Liver (tissue), 9 donors: ENCODE results near the gene KIT. TPM values are rescaled to one million over a fixed set of nuclear protein-coding genes. Genes with fewer than 3 reads are reported as not detected.

ENCODE experiments used
- DNase-seq: peaks from one replicate; pipeline ENCODE4 v3.0.0-alpha.2; 2017; ENCODE audit warnings: low spot score
- H3K27ac ChIP-seq, 2 donors: one replicate each; pipeline ENCODE4 v1.7.0; 2013; ENCODE audit warnings: inconsistent platforms in 2 of 2, low read length in 2 of 2, control low read depth in 1 of 2, low read depth in 1 of 2, mild to moderate bottlenecking in 1 of 2
- H3K27me3 ChIP-seq, 4 donors: one replicate each; pipeline versions ENCODE4 v1.6.1 to v1.7.0; 2013; ENCODE audit warnings: low read length in 3 of 4, inconsistent platforms in 1 of 4, mild to moderate bottlenecking in 1 of 4, moderate library complexity in 1 of 4; ENCODE audit not compliant: control insufficient read depth in 4 of 4, insufficient read depth in 4 of 4
- H3K36me3 ChIP-seq, 4 donors: one replicate each; pipeline versions ENCODE4 v1.6.1 to v1.7.0; 2013; ENCODE audit warnings: low read length in 3 of 4, mild to moderate bottlenecking in 3 of 4, low read depth in 1 of 4, moderate library complexity in 1 of 4; ENCODE audit not compliant: control insufficient read depth in 4 of 4, insufficient read depth in 3 of 4
- H3K4me1 ChIP-seq, 4 donors: one replicate each; pipeline versions ENCODE4 v1.6.1 to v1.7.0; 2013; ENCODE audit warnings: low read length in 3 of 4, mild to moderate bottlenecking in 3 of 4, moderate library complexity in 1 of 4; ENCODE audit not compliant: control insufficient read depth in 4 of 4, insufficient read depth in 4 of 4
- H3K4me3 ChIP-seq, 3 donors: one replicate each; pipeline versions ENCODE4 v1.6.1 to v1.7.0; 2013; ENCODE audit warnings: low read length in 3 of 3, control low read depth in 1 of 3, low read depth in 1 of 3, mild to moderate bottlenecking in 1 of 3
- H3K9ac ChIP-seq, 2 donors: one replicate each; pipeline ENCODE4 v1.7.0; 2013; ENCODE audit warnings: low read length in 2 of 2, mild to moderate bottlenecking in 2 of 2, moderate library complexity in 2 of 2, control low read depth in 1 of 2, low read depth in 1 of 2
- H3K9me3 ChIP-seq, 4 donors: one replicate each; pipeline versions ENCODE4 v1.6.1 to v1.7.0; 2013; ENCODE audit warnings: low read length in 3 of 4; ENCODE audit not compliant: control insufficient read depth in 4 of 4
- ATF3 ChIP-seq: IDR thresholded peaks from 2 replicates; pipeline ENCODE4 v1.6.1; 2016; ENCODE audit warnings: antibody characterized with exemption
- FOXA1 ChIP-seq: IDR thresholded peaks from 2 replicates; pipeline ENCODE4 v1.6.1; 2016; ENCODE audit warnings: antibody characterized with exemption
- FOXA2 ChIP-seq: IDR thresholded peaks from 2 replicates; pipeline ENCODE4 v1.6.1; 2016; ENCODE audit warnings: antibody characterized with exemption
- HNF4G ChIP-seq: IDR thresholded peaks from 2 replicates; pipeline ENCODE4 v1.6.1; 2016; ENCODE audit warnings: antibody characterized with exemption
- JUND ChIP-seq, 2 donors: IDR thresholded peaks; 2 replicates each; pipeline ENCODE4 v1.6.1; 2016; ENCODE audit warnings: antibody characterized with exemption in 2 of 2
- RAD21 ChIP-seq, 2 donors: IDR thresholded peaks; 2 replicates each; pipeline ENCODE4 v1.6.1; 2016; ENCODE audit warnings: antibody characterized with exemption in 2 of 2, mild to moderate bottlenecking in 2 of 2
- REST ChIP-seq: IDR thresholded peaks from 2 replicates; pipeline ENCODE4 v1.6.1; 2016; ENCODE audit warnings: antibody characterized with exemption, mild to moderate bottlenecking
- RXRA ChIP-seq, 2 donors: IDR thresholded peaks; 2 replicates each; pipeline ENCODE4 v1.6.1; 2017 to 2018; ENCODE audit warnings: antibody characterized with exemption in 2 of 2, mild to moderate bottlenecking in 1 of 2
- SP1 ChIP-seq: IDR thresholded peaks from 2 replicates; pipeline ENCODE4 v1.6.1; 2018; ENCODE audit warnings: antibody characterized with exemption, mild to moderate bottlenecking
- YY1 ChIP-seq: IDR thresholded peaks from 2 replicates; pipeline ENCODE4 v1.6.1; 2016; ENCODE audit warnings: antibody characterized with exemption, mild to moderate bottlenecking
- ZBTB33 ChIP-seq: IDR thresholded peaks from 2 replicates; pipeline ENCODE4 v1.6.1; 2016; ENCODE audit warnings: antibody characterized with exemption
- WGBS: extraction: QIAGEN DNeasy Blood & Tissue Kit; methylation state at CpG from one replicate; pipeline ENCODE4 v1.1.7; 2013; 5-methylcytosine and 5-hydroxymethylcytosine counted together
- polyA plus RNA-seq, 2 donors: library from polyadenylated mRNA; stranded (reverse) in 1 of 2; unstranded in 1 of 2; fragments of 200-250 nt in 1 of 2; fragments of >200 nt in 1 of 2; fragmentation: Nextera tagmentation in 1 of 2; extraction: Ambion mirVana in 1 of 2; gene quantifications; one replicate each; pipeline versions ENCODE4 v1.2.1 to v1.2.3, GENCODE V29; 2013 to 2015
- total RNA-seq, 2 donors: library from RNA; depleted of rRNA; stranded (reverse); fragments of >200 nt; gene quantifications; one replicate each; pipeline ENCODE4 v1.2.3, GENCODE V29; 2014
- donor health status: healthy.
- donor health status: healthy.
- donor health status: healthy.
- donor health status: healthy.
- donor health status: healthy.

KIT gene
- total and polyA plus RNA-seq, 4 donors, result 0.06 to 5.5 (median 0.96) TPM

- 79% methylated on average over 3 of the region's 3 CpGs for WGBS
- H3K36me3 ChIP-seq, result peaks cover 0 to 1% (median 0%) of the 10 kb centered on the region in 4 donors
These were observed 83.4 kb downstream of the KIT start for GRCh38 chr4:54741202-54741601.

GRCh38 chr4:54742636-54743399 lies 85.1 kb downstream of the KIT start:
- TF ChIP-seq FOXA2 (no peak), SP1 (no peak), ZBTB33 (no peak), JUND (IDR thresholded peaks at IDR 0.05) (no peak), HNF4G (no peak), RAD21 (IDR thresholded peaks at IDR 0.05) (no peak), REST (no peak), RXRA (IDR thresholded peaks at IDR 0.05) (no peak)
- H3K4me1 ChIP-seq, result no peaks in the 10 kb centered on the region
- no peak overlapping the region for H3K4me3 ChIP-seq
- 87% methylated on average over 9 of the region's 9 CpGs for WGBS
- H3K27me3 ChIP-seq, result no peaks in the 10 kb centered on the region
- H3K36me3 ChIP-seq, result peaks cover 0 to 1% (median 0%) of the 10 kb centered on the region in 4 donors
- H3K9me3 ChIP-seq, result no peaks in the 10 kb centered on the region
- H3K9ac ChIP-seq, result no peak overlapping the region
- H3K27ac ChIP-seq, result no peak overlapping the region
- DNase-seq, result no peak

More at GRCh38 chr4:54741202-54741601, 83.4 kb downstream of the KIT start:
- TF ChIP-seq SP1 (no peak), ZBTB33 (no peak), RXRA (IDR thresholded peaks at IDR 0.05) (no peak), FOXA1 (no peak), FOXA2 (no peak), YY1 (no peak), ATF3 (no peak), HNF4G (no peak)
- H3K4me1 ChIP-seq, result no peaks in the 10 kb centered on the region
- H3K9me3 ChIP-seq, result no peaks in the 10 kb centered on the region
- DNase-seq, result no peak
- no peaks in the 10 kb centered on the region for H3K27me3 ChIP-seq
- no peak overlapping the region for H3K27ac ChIP-seq
- no peak overlapping the region for H3K9ac ChIP-seq
- H3K4me3 ChIP-seq, result no peak overlapping the region
